GM18861 (cell line): Measurements from ENCODE around the gene MSI2.

ENCODE experiments used
- ATAC-seq: cut with Tn5 transposase; IDR thresholded peaks from one replicate; pipeline ENCODE4 v1.9.1; 2021; ENCODE audit not compliant: unreplicated experiment

Gene MSI2

GRCh38 chr17:57531648-57532504 lies 275.6 kb downstream of the MSI2 start:
- ATAC-seq: no peak

- ATAC-seq: no peak
These were observed 276.2 kb downstream of the MSI2 start for GRCh38 chr17:57532556-57532955.

GRCh38 chr17:57532966-57533365 lies 276.6 kb downstream of the MSI2 start:
- no peak for ATAC-seq

GRCh38 chr17:57533684-57534305 lies 277.5 kb downstream of the MSI2 start:
- no peak for ATAC-seq

- ATAC-seq: no peak
These were observed 278.5 kb downstream of the MSI2 start for GRCh38 chr17:57534863-57535248.

- ATAC-seq: no peak
These were observed 279.1 kb downstream of the MSI2 start for GRCh38 chr17:57535249-57535966.

GRCh38 chr17:57536289-57536688 lies 280.0 kb downstream of the MSI2 start:
- ATAC-seq: no peak

GRCh38 chr17:57536789-57537523 lies 280.6 kb downstream of the MSI2 start:
- ATAC-seq: no peak

- no peak for ATAC-seq
These were observed 281.4 kb downstream of the MSI2 start for GRCh38 chr17:57537524-57538410.

- ATAC-seq: no peak
These were observed 282.6 kb downstream of the MSI2 start for GRCh38 chr17:57538736-57539456.

GRCh38 chr17:57539529-57540301 lies 283.4 kb downstream of the MSI2 start:
- no peak for ATAC-seq

- ATAC-seq: no peak
These were observed 284.3 kb downstream of the MSI2 start for GRCh38 chr17:57540596-57540995.

- no peak for ATAC-seq
These were observed 284.7 kb downstream of the MSI2 start for GRCh38 chr17:57541049-57541448.

- ATAC-seq: no peak
These were observed 285.4 kb downstream of the MSI2 start for GRCh38 chr17:57541472-57542394.

- ATAC-seq: no peak
These were observed 286.2 kb downstream of the MSI2 start for GRCh38 chr17:57542510-57542909.

GRCh38 chr17:57543230-57543629 lies 286.9 kb downstream of the MSI2 start:
- ATAC-seq: no peak

GRCh38 chr17:57544401-57544800 lies 288.1 kb downstream of the MSI2 start:
- ATAC-seq: no peak
